HepG2 (cell line): ENCODE results near the gene SPTY2D1. TPM values are rescaled to one million over a fixed set of nuclear protein-coding genes. Genes with fewer than 3 reads are reported as not detected.

Experiments
- ATAC-seq: fragments of 200-7000 bp; cut with Tn5 transposase; 3 replicates; pipeline ENCODE4 v1.9.1; 2020; ENCODE audit warnings: mild to moderate bottlenecking, moderate library complexity
- BruUV-seq: library from RNA; stranded (reverse); fragments of 400-500 nt; replicated peaks from 2 replicates; lab custom pipeline; 2021; lab: Mats Ljungman, UMichigan
- CTCF ChIA-PET: fragments of 300-600 bp; formaldehyde crosslinking; extraction: SDS; loops from one replicate; lab custom pipeline; 2021; ENCODE audit warnings: low total read pairs, inconsistent platforms, low intra/inter-chr PET ratio; lab: Yijun Ruan, JAX
- POLR2A ChIA-PET: fragments of 350-600 bp; sonication (Branson Sonifier 250); formaldehyde crosslinking; loops from one replicate; lab custom pipeline; 2020; ENCODE audit warnings: antibody characterized with exemption, inconsistent platforms; lab: Yijun Ruan, JAX
- DNase-seq: peaks from one replicate; pipeline ENCODE4 v3.0.0-alpha.2; 2015; ENCODE audit warnings: low spot score
- FAIRE-seq: peaks from 3 replicates; lab custom pipeline; 2011; peaks lifted over from hg19 to GRCh38; lab: Jason Lieb, UNC
- H2AFZ ChIP-seq: one replicate; pipeline ENCODE4 v1.6.1; 2011; ENCODE audit warnings: low read length, inconsistent platforms
- H3K27ac ChIP-seq: fragments of 300-600 bp; 3 replicates; pipeline ENCODE4 v1.8.0; 2011; ENCODE audit warnings: mixed run types, mild to moderate bottlenecking, mixed read lengths, low read length, inconsistent platforms; ENCODE audit not compliant: insufficient read depth; ENCODE audit errors: extremely low read length
- H3K27me3 ChIP-seq, 2 experiments: fragments of 200-600 bp in 1 of 2; 2 replicates in 1 of 2; 3 replicates in 1 of 2; pipeline versions ENCODE4 v1.6.0 to v1.8.0; 2011; ENCODE audit warnings: low read length in 2 of 2, mild to moderate bottlenecking in 2 of 2, moderate library complexity in 2 of 2, inconsistent platforms in 1 of 2; ENCODE audit not compliant: insufficient read depth in 2 of 2, control insufficient read depth in 1 of 2
- H3K36me3 ChIP-seq, 2 experiments: fragments of 200-600 bp in 1 of 2; replicated peaks in 1 of 2; 2 replicates in 1 of 2; 3 replicates in 1 of 2; pipeline versions ENCODE4 v1.5.1 to v1.8.0; 2011; ENCODE audit warnings: low read length in 2 of 2, inconsistent platforms in 1 of 2; ENCODE audit not compliant: insufficient read depth in 2 of 2, control insufficient read depth in 1 of 2
- H3K4me1 ChIP-seq: 2 replicates; pipeline ENCODE4 v1.5.1; 2012; ENCODE audit warnings: low read length, inconsistent platforms; ENCODE audit not compliant: insufficient read depth
- H3K4me2 ChIP-seq: 2 replicates; pipeline ENCODE4 v1.6.0; 2011; ENCODE audit warnings: low read depth, low read length, inconsistent platforms
- H3K4me3 ChIP-seq, 3 experiments: fragments of 200-600 bp in 1 of 3; sonication (generic), shearing (Covaris generic) in 1 of 3; replicated peaks in 1 of 3; 2 replicates each; pipeline ENCODE4 v1.5.1; 2011 to 2016; ENCODE audit warnings: low read length in 3 of 3, inconsistent platforms in 2 of 3, low read depth in 2 of 3, mild to moderate bottlenecking in 2 of 3, control low read depth in 1 of 3, mixed read lengths in 1 of 3; ENCODE audit not compliant: insufficient read depth in 1 of 3
- H3K79me2 ChIP-seq: one replicate; pipeline ENCODE4 v1.6.1; 2011; ENCODE audit warnings: low read length, inconsistent platforms; ENCODE audit not compliant: insufficient read depth
- H3K9ac ChIP-seq: 2 replicates; pipeline ENCODE4 v1.6.0; 2011; ENCODE audit warnings: mild to moderate bottlenecking, low read depth, low read length, inconsistent platforms; ENCODE audit not compliant: insufficient read depth
- H3K9me3 ChIP-seq: 2 replicates; pipeline ENCODE4 v1.5.1; 2012; ENCODE audit warnings: mild to moderate bottlenecking, low read length
- H4K20me1 ChIP-seq: 2 replicates; pipeline ENCODE4 v1.6.0; 2011; ENCODE audit warnings: inconsistent platforms, mild to moderate bottlenecking, low read length, moderate library complexity; ENCODE audit not compliant: insufficient read depth
- TARDBP ChIP-seq: sonication (generic); formaldehyde crosslinking; IDR thresholded peaks from 2 replicates; pipeline ENCODE4 v1.8.0; 2022; ENCODE audit warnings: mild to moderate bottlenecking, missing genetic modification reagents
- ZIK1 ChIP-seq: sonication (generic); formaldehyde crosslinking; IDR thresholded peaks from 2 replicates; pipeline ENCODE4 v1.5.0; 2020; ENCODE audit warnings: mild to moderate bottlenecking, low read depth, missing genetic modification reagents, borderline replicate concordance
- ZNF577 ChIP-seq: sonication (generic); formaldehyde crosslinking; IDR thresholded peaks from 2 replicates; pipeline ENCODE4 v1.4.0; 2020; ENCODE audit warnings: mild to moderate bottlenecking, low read depth, missing genetic modification reagents, borderline replicate concordance
- ZNF644 ChIP-seq: IDR thresholded peaks from 2 replicates; pipeline ENCODE4 v1.6.1; 2016; ENCODE audit warnings: low read depth
- ZNF782 ChIP-seq: sonication (generic); formaldehyde crosslinking; IDR thresholded peaks from 2 replicates; pipeline ENCODE4 v1.4.0; 2020; ENCODE audit warnings: missing genetic modification reagents, mild to moderate bottlenecking, borderline replicate concordance
- WGBS: methylation state at CpG from one replicate; pipeline ENCODE4 v1.1.6; 2017; ENCODE audit warnings: low lambda C conversion rate; 5-methylcytosine and 5-hydroxymethylcytosine counted together
- in situ Hi-C: cut with HindIII; loops from 2 replicates; pipeline ENCODE4 v1.10.0; 2017; ENCODE audit warnings: low pct_unique_long_range_greater_than_20kb; ENCODE audit not compliant: extremely low pct_ligation_motif_present
- intact Hi-C: fragments of 100-400 bp; cut with micrococcal nuclease; formaldehyde crosslinking; loops from one replicate; pipeline ENCODE4 v1.10.0; 2022; ENCODE audit not compliant: unreplicated experiment
- polyA plus RNA-seq, 8 experiments: library from polyadenylated mRNA; depleted of rRNA in 3 of 8; stranded (reverse) in 7 of 8; unstranded in 1 of 8; fragments of >200 nt; fragmentation: Illumina TruSeq in 4 of 8; extraction: Trizol in 4 of 8; gene quantifications; 2 replicates each; pipeline versions ENCODE4 v1.2.1 to v1.2.3, GENCODE V29; 2011 to 2016; ENCODE audit warnings: low read depth in 4 of 8, missing spikeins in 1 of 8, mixed read lengths in 1 of 8; ENCODE audit not compliant: insufficient read depth in 1 of 8
- total RNA-seq, 5 experiments: library from RNA; depleted of rRNA; stranded (reverse); fragments of >200 nt; fragmentation: Illumina TruSeq; extraction: Trizol; gene quantifications; 2 replicates each; pipeline ENCODE4 v1.2.3, GENCODE V29; 2016; ENCODE audit warnings: low read depth in 1 of 5
- TF ChIP-seq, protein P1 (sequence below): sonication (generic); formaldehyde crosslinking; IDR thresholded peaks from 2 replicates; pipeline ENCODE4 v1.9.0; 2021; ENCODE audit warnings: missing genetic modification reagents, borderline replicate concordance

SPTY2D1 gene
- total and polyA plus RNA-seq, 2 of the 13 experiments (the other 11 are each of a cell fraction or from before 2014, with no cell fraction given), result 6.9 to 14.8 TPM

DNA sequence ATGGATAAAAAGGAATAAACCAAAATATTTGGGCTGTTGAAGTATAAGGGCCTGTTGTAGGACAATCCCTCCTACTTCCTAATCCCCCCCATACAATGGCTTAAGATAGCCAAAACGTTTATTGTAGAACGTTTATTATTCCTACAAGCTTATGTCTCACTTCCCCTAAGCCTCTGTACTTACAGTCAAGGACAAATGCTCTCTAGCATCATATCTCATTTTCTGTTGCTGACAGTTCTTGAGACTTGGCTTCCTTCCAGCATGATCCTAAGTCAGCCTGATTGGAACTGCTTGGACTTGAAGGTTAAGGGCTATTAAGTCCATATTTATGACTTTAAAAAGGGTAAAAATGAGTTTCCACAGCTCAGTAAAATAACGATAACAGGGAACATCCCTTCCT lies 25.8 kb downstream of the SPTY2D1 start:
- Histone ChIP-seq H3K36me3 (peaks cover 8 to 27% of the 10 kb centered on the region in 2 experiments), H4K20me1 (no peaks in the 10 kb centered on the region), H3K4me3 (no peak overlapping the region), H3K4me2 (no peak overlapping the region), H3K27ac (no peak overlapping the region), H3K4me1 (no peaks in the 10 kb centered on the region)
- ATAC-seq, result no peak
- DNase-seq, result no peak
- ChIA-PET CTCF (no interaction called here), POLR2A (no interaction called here)
- in situ Hi-C loops, result no loop called here
- TF ChIP-seq, protein P1, sequence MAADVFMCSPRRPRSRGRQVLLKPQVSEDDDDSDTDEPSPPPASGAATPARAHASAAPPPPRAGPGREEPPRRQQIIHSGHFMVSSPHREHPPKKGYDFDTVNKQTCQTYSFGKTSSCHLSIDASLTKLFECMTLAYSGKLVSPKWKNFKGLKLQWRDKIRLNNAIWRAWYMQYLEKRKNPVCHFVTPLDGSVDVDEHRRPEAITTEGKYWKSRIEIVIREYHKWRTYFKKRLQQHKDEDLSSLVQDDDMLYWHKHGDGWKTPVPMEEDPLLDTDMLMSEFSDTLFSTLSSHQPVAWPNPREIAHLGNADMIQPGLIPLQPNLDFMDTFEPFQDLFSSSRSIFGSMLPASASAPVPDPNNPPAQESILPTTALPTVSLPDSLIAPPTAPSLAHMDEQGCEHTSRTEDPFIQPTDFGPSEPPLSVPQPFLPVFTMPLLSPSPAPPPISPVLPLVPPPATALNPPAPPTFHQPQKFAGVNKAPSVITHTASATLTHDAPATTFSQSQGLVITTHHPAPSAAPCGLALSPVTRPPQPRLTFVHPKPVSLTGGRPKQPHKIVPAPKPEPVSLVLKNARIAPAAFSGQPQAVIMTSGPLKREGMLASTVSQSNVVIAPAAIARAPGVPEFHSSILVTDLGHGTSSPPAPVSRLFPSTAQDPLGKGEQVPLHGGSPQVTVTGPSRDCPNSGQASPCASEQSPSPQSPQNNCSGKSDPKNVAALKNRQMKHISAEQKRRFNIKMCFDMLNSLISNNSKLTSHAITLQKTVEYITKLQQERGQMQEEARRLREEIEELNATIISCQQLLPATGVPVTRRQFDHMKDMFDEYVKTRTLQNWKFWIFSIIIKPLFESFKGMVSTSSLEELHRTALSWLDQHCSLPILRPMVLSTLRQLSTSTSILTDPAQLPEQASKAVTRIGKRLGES (CRISPR knock-in tag), result no peak
- no peak for TF ChIP-seq ZNF782 (CRISPR knock-in tag)
- no peak for TF ChIP-seq ZIK1 (CRISPR knock-in tag)
- no peak for TF ChIP-seq ZNF644 (CRISPR knock-in tag)
- no peak for TF ChIP-seq ZNF577 (CRISPR knock-in tag)
- TF ChIP-seq TARDBP, result no peak
- TF ChIP-seq, all 625 proteins: peak for 0
- Histone ChIP-seq H3K27me3 (no peaks in the 10 kb centered on the region), H2AFZ (no peak overlapping the region), H3K79me2 (no peaks in the 10 kb centered on the region), H3K9ac (no peak overlapping the region), H3K9me3 (no peaks in the 10 kb centered on the region)
- no peak for FAIRE-seq
- WGBS, result 90% methylated on average over 3 of the region's 3 CpGs
- intact Hi-C loops, result no loop called here
- BruUV-seq, result TSS peak; percentile 37
